ENCODE measurements around the gene SRP14.
"Not testable (repeated sequence)": the region's sequence is repeated elsewhere in the genome, so short reads cannot be mapped to it uniquely, and the experiment has no call there.

SRP14 gene

GRCh38 chr15:40048926-40049475, 10.0 kb upstream of the SRP14 start:
- DNase-seq, result no peak

- DNase-seq, result no peak
Measured at GRCh38 chr15:40048211-40048792, 9.3 kb upstream of the SRP14 start.

DNA sequence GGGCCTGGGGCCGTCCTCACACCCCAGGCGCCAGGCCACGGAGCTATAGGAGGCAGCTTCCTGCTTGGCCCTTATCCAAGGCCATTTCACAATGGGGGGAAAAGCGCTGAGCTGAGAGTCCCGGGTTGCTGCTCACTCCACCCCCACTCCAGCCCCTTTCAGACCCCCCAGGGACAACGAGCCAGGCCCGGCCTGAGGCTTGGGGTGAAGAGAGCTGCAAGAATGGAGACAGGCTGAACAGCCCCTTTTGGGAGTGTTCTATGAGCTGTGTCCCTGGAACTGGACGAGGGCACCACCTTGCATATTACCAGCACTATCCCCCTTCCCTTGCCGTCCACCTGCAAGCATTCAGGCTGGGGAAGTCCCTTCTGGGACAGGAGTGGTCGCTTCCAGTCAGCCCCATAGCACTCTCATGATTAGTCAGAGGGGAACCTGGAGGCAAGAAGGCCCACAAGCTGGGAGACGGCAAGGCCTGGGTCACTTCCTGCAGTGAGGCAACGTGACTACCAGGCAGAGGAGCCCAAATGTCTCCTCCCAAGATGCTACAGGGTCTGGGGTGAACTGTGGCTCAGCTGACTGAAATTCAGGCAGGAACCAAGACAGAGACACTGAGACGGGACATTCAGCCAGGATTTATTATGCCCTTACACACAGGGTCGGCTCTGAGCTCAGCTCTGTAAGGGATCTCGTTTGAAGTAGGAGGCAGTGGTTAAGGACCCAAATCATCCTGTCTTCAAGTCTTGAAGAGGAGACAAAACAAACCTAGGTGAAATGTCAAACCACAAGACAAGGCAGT, 8.6 kb upstream of the SRP14 start:
- DNase-seq, result no peak

GRCh38 chr15:40046721-40047414, 7.9 kb upstream of the SRP14 start:
- peak in 1 of 2 experiments; percentile 14 for DNase-seq

GRCh38 chr15:40045572-40046217, 6.7 kb upstream of the SRP14 start:
- no peak for DNase-seq

- DNase-seq, result peak; percentile 36 to 78
Measured at GRCh38 chr15:40044717-40045571, 6.0 kb upstream of the SRP14 start.

DNA sequence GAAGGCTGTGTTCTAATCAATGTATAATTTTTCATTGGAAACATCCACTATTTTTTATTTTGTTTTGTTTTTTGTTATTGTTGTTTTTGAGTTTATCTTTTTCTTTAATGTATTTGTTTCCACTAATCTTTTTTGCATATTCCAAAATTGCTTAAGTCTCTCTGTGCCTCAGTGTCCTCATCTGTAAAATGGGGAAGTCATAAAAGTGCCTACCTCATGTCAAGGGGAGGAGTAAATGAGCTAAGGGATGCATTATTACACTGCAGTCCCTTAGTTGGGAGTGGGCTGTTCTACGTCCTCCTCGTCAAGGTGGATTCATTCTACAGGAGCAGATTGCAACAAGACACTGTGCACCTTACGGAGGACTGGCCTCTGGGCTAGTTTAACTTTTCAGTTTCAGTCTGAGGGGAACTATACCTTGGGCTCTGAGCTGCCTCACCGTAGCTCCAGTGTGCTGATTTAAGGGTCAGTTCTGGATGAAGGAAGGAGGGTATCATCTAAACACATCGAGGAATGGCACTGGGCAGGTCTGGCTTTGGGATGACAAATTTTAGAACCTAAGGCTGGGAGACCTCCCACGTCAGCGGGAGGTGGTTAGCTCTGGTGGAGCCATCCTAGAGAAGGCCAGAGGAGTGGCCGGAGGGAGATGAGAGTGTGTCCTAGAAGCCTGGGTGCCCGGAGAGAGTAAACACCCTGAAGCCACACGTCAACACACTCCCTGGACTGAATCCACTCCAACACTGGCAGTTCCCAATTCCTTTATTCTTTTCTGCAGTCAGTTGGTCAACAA, 5.1 kb upstream of the SRP14 start:
- no peak for DNase-seq

GRCh38 chr15:40042791-40043320, 3.9 kb upstream of the SRP14 start:
- DNase-seq, result no peak

DNA sequence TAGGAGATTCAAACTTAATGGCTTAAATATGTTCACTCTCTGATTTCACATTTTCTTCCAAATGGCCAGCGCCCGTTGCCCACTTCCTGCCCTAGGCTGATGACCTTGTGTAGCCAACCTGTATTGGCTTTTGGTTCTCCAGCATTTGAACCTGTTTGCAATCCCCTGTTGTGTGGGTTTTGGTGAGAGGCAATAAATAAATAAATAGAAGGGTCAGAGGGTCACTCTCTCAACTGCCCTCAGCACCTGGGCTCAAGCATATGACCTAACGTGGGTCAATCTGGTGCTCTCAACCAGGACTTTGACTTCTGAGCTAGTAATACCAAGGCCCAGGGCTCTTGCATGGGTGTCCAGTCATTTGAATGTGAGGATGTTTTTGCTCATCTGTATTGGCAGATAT, 1.8 kb upstream of the SRP14 start:
- no peak for DNase-seq

GRCh38 chr15:40040293-40040635, 1.3 kb upstream of the SRP14 start:
- DNase-seq, result no peak

DNA sequence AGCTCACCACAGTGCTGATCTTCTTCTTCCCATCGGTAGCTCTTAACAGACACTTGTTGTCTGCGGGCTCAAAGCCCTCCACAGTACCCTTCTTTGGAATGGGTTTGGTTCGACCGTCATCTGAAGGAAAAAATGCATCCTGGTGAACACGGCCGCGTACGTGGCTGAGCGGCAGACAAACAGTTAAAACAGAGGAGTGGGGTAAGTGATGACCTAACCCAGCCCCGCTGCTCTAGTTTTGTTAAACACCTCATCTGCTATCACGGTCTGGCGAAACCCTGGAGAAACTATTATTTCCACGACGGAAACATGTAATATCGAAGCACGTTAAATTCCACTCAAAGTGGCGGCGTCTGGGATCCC, 725 bp downstream of the SRP14 start:
- DNase-seq, result no peak

GRCh38 chr15:40037721-40038120, 1.3 kb downstream of the SRP14 start:
- DNase-seq, result no peak

GRCh38 chr15:40035182-40035581, 3.8 kb downstream of the SRP14 start:
- not testable (repeated sequence) for DNase-seq

DNA sequence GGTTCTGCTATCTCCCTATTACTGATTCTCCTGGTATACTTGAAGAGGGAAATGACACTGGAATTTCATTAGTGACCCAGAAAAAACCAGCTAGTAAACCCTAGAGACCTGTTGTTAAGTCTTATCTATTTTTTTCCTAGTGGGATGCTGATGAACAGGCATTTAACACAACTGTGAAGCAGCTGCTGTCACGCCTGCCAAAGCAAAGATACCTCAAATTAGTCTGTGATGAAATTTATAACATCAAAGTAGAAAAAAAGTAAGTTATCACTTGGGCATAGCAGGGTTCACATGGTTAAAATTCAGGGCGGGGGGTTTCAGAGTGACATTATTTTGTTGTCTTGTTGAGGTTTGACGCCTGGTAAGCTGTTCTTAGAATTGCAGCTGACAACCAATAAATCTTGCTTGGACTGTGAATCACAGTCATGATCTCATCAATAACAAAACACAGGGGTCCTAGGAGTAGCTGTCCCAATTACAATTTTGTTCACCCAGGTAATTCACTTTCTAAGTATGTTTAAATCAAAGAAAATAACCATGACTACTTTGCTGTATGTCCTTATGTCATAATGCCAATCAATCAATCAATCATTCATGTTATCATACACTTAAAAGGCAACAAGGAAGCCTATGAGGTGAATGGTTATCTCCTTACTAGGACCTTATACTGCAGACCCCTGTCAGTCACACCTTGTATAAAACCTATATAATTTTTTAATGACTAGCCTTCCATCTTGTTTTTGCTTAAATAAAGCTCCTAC, 4.6 kb downstream of the SRP14 start:
- no peak for DNase-seq

- no peak for DNase-seq
Measured at GRCh38 chr15:40032125-40032839, 6.7 kb downstream of the SRP14 start.

GRCh38 chr15:40031300-40031699, 7.7 kb downstream of the SRP14 start:
- DNase-seq, result no peak

- DNase-seq, result peak in 1 of 2 experiments; percentile 16
Measured at GRCh38 chr15:40029979-40030893, 8.7 kb downstream of the SRP14 start.

- DNase-seq, result no peak
Measured at GRCh38 chr15:40028853-40029252, 10.1 kb downstream of the SRP14 start.

- no peak for DNase-seq
Measured at GRCh38 chr15:40028193-40028592, 10.8 kb downstream of the SRP14 start.
